CD4-positive, alpha-beta T cell (primary cell): ENCODE measurements around the gene CARD9. TPM values are rescaled to one million over a fixed set of nuclear protein-coding genes. Genes with fewer than 3 reads are reported as not detected.
A peak's percentile ranks its signal among the peaks of the same experiment; 100 is the strongest.

Experiments
- ATAC-seq: fragments of 200-7000 bp; cut with Tn5 transposase; one replicate; pipeline ENCODE4 v1.10.0; 2022; ENCODE audit warnings: mild to moderate bottlenecking; ENCODE audit not compliant: poor library complexity
- CTCF ChIA-PET: fragments of 350-600 bp; sonication (Branson Sonifier 250); formaldehyde crosslinking; loops from one replicate; lab custom pipeline; 2021; ENCODE audit warnings: antibody characterized with exemption, inconsistent platforms; lab: Charles Lee
- POLR2A ChIA-PET: fragments of 350-600 bp; sonication (Branson Sonifier 250); formaldehyde crosslinking; loops from one replicate; lab custom pipeline; 2021; ENCODE audit warnings: antibody characterized with exemption, inconsistent platforms; lab: Charles Lee
- DNase-seq, 14 experiments: peaks; one replicate each; pipeline ENCODE4 v3.0.0-alpha.2; 2013 to 2020; ENCODE audit warnings: mixed read lengths in 2 of 14
- H3K27ac ChIP-seq, 2 donors: one replicate each; pipeline versions ENCODE4 v1.5.1 to v1.7.0; 2013; ENCODE audit warnings: low read length in 2 of 2, low read depth in 1 of 2, mild to moderate bottlenecking in 1 of 2
- H3K27me3 ChIP-seq, 2 experiments: 1 replicate in 1 of 2; 2 replicates in 1 of 2; pipeline versions ENCODE4 v1.6.1 to v1.7.0; 2013; ENCODE audit warnings: low read length in 2 of 2, control low read depth in 1 of 2, mild to moderate bottlenecking in 1 of 2, moderate library complexity in 1 of 2; ENCODE audit not compliant: insufficient read depth in 2 of 2, control insufficient read depth in 1 of 2
- H3K36me3 ChIP-seq: one replicate; pipeline ENCODE4 v1.6.1; 2013; ENCODE audit warnings: low read length, control low read depth; ENCODE audit not compliant: insufficient read depth
- H3K4me1 ChIP-seq: one replicate; pipeline ENCODE4 v1.6.1; 2013; ENCODE audit warnings: low read length, control low read depth; ENCODE audit not compliant: insufficient read depth
- H3K4me3 ChIP-seq: one replicate; pipeline ENCODE4 v1.5.1; 2013; ENCODE audit warnings: mild to moderate bottlenecking, low read length, moderate library complexity
- H3K9me3 ChIP-seq, 2 experiments: 1 replicate in 1 of 2; 2 replicates in 1 of 2; pipeline versions ENCODE4 v1.6.1 to v1.7.0; 2013; ENCODE audit warnings: low read length in 2 of 2, mild to moderate bottlenecking in 2 of 2, control low read depth in 1 of 2, moderate library complexity in 1 of 2; ENCODE audit not compliant: control insufficient read depth in 1 of 2, insufficient read depth in 1 of 2
- H3K27ac Mint-ChIP-seq: one replicate; pipeline ENCODE4 v1.8.0; 2020; ENCODE audit warnings: mixed read lengths
- H3K27me3 Mint-ChIP-seq: one replicate; pipeline ENCODE4 v1.8.0; 2021; ENCODE audit warnings: mixed read lengths
- H3K36me3 Mint-ChIP-seq: one replicate; pipeline ENCODE4 v1.8.0; 2021; ENCODE audit warnings: low read depth, mixed read lengths
- H3K4me1 Mint-ChIP-seq: one replicate; pipeline ENCODE4 v1.8.0; 2021; ENCODE audit warnings: low read depth, mixed read lengths
- H3K4me3 Mint-ChIP-seq: one replicate; pipeline ENCODE4 v1.8.0; 2020; ENCODE audit warnings: mild to moderate bottlenecking, mixed read lengths
- H3K9me3 Mint-ChIP-seq: one replicate; pipeline ENCODE4 v1.8.0; 2020; ENCODE audit warnings: mixed read lengths
- intact Hi-C, 2 experiments: fragments of 100-400 bp; cut with DNase I in 1 of 2; cut with micrococcal nuclease in 1 of 2; formaldehyde crosslinking; loops; one replicate each; pipeline versions ENCODE4 v1.15.1 to v1.9.0; 2023 to 2025; cut with DNase I, micrococcal nuclease
- total RNA-seq, 174 experiments: library from RNA in 2 of 174; stranded (reverse) in 2 of 174; gene quantifications; one replicate each; pipeline ENCODE4 v1.2.3 and lab custom pipeline; 2021 to 2026
- TF ChIP-seq, protein P1 (sequence below): fragments of 200-600 bp; IDR thresholded peaks from one replicate; pipeline ENCODE4 v1.8.0; 2022; ENCODE audit warnings: antibody characterized with exemption, mild to moderate bottlenecking

CARD9 gene
- total RNA-seq, 2 experiments from 2014 or later, result 0.36 to 0.64 TPM

DNA sequence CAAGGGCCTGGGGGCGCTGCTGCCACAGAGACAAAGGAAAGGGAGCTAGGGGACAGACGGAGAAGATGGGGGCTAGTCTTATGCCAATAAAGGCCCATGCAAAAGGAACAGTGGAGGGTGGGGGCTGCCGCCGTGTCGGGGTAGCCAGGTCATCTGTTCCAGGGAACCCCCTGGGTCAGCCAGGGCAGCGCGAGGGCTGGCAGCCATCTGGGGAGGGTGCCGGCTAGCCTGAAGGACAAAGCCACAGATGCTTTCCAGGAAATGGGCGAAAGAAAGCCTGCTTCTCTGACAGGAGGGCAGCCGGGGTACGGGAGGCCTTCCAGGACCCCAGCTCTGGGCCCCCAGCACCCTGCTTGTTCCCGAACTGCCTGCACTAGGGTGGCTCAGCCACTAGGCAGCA, 1.6 kb upstream of the CARD9 start:
- Mint-ChIP-seq H3K4me3 (no peak overlapping the region), H3K9me3 (no peaks in the 10 kb centered on the region), H3K27ac (no peak overlapping the region), H3K36me3 (no peaks in the 10 kb centered on the region), H3K4me1 (no peaks in the 10 kb centered on the region), H3K27me3 (no peaks in the 10 kb centered on the region)
- H3K4me1 ChIP-seq, result peaks cover 4% of the 10 kb centered on the region
- peaks cover 5% of the 10 kb centered on the region for H3K36me3 ChIP-seq
- H3K27ac ChIP-seq, result no peak overlapping the region
- no peak for ATAC-seq
- intact Hi-C loops, result no loop called here
- H3K4me3 ChIP-seq, result no peak overlapping the region
- peaks cover 4 to 7% of the 10 kb centered on the region in 2 experiments for H3K27me3 ChIP-seq
- TF ChIP-seq, protein P1, sequence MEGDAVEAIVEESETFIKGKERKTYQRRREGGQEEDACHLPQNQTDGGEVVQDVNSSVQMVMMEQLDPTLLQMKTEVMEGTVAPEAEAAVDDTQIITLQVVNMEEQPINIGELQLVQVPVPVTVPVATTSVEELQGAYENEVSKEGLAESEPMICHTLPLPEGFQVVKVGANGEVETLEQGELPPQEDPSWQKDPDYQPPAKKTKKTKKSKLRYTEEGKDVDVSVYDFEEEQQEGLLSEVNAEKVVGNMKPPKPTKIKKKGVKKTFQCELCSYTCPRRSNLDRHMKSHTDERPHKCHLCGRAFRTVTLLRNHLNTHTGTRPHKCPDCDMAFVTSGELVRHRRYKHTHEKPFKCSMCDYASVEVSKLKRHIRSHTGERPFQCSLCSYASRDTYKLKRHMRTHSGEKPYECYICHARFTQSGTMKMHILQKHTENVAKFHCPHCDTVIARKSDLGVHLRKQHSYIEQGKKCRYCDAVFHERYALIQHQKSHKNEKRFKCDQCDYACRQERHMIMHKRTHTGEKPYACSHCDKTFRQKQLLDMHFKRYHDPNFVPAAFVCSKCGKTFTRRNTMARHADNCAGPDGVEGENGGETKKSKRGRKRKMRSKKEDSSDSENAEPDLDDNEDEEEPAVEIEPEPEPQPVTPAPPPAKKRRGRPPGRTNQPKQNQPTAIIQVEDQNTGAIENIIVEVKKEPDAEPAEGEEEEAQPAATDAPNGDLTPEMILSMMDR, result no peak
- CTCF ChIA-PET, result interaction anchor here (0.9 kb wide), 1 partner anchor 11 kb away, joined by 3 read pairs; no protein-coding TSS in a partner anchor
- POLR2A ChIA-PET, result interaction anchor here (1.0 kb wide), 1 partner anchor 11 kb away, joined by 3 read pairs; the partner anchor contains the start of gene DNLZ
- H3K9me3 ChIP-seq, result no peaks in the 10 kb centered on the region
- DNase-seq, result no peak

DNA sequence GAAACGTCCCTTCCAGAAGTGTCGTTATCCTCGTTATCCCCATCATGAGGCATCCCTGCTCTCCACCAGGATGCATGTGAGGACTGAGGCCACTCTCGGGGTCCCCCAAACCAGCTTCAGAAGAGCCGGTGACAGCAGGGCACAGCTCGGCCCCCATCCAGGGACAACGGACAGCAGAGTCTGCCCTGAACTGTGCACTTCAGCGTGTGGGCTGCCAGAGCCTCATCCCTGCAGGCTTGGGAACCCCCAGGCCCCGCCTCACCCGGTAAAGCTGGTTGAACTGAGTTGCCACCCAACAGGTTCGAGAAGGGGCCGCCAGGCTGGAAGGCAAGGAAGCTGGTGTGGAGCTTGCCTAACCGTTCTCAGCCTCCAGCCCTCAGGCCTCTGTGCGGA, 710 bp upstream of the CARD9 start:
- no peak overlapping the region for H3K4me3 Mint-ChIP-seq
- ATAC-seq (no peak), DNase-seq (no peak)
- Histone ChIP-seq H3K27ac (no peak overlapping the region), H3K9me3 (no peaks in the 10 kb centered on the region), H3K4me1 (peaks cover 4% of the 10 kb centered on the region), H3K4me3 (no peak overlapping the region), H3K36me3 (no peaks in the 10 kb centered on the region), H3K27me3 (peaks cover 4 to 7% of the 10 kb centered on the region in 2 experiments)
- no peaks in the 10 kb centered on the region for H3K9me3 Mint-ChIP-seq
- H3K27me3 Mint-ChIP-seq, result no peaks in the 10 kb centered on the region
- H3K4me1 Mint-ChIP-seq, result no peaks in the 10 kb centered on the region
- no peaks in the 10 kb centered on the region for H3K36me3 Mint-ChIP-seq
- H3K27ac Mint-ChIP-seq, result no peak overlapping the region
- intact Hi-C loops, result no loop called here
- TF ChIP-seq, protein P1, result no peak
- CTCF ChIA-PET, result no interaction called here
- POLR2A ChIA-PET, result interaction anchor here (1.0 kb wide), 1 partner anchor 10 kb away, joined by 3 read pairs; the partner anchor contains the start of gene DNLZ

DNA sequence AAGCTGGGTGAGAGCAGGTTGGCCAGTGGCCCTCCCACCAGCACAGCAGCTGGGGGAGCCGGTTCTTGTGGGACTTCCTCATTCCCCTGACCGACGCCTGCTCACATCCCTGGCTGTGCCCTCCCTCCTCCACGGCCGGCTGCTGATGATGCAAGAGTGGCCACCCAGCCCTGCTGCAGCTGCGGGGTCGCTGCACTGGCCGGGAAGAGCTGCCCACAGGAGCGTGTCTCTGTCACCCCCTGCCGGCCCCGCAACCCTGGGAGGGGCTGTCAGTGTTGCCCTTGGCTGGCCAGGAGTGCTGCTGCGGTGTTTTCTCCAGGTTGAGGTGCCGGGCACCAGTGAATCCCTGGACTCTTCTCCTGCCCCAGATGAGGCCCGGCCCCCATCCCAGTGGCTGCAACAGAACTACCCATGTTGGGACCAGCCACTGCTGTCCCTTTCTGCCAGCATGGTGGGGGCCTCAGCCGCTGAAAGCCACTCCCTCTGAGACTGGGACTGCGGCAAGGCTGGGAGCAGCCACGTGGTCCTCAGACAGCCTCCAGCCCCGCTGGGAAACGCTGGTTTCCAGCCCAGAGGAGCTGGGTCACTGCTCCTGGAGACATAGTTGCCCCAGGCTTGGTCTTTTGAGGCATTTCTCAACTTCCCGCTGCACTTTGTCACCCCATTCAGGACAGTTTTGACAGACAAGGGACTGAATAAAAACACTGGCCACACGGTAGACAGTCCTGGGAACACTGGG, 739 bp downstream of the CARD9 start:
- H3K4me3 Mint-ChIP-seq, result no peak overlapping the region
- Histone ChIP-seq H3K4me1 (peaks cover 4% of the 10 kb centered on the region), H3K27me3 (peaks cover 4 to 7% of the 10 kb centered on the region in 2 experiments), H3K4me3 (peak overlapping the region; percentile 37), H3K36me3 (no peaks in the 10 kb centered on the region), H3K27ac (no peak overlapping the region), H3K9me3 (no peaks in the 10 kb centered on the region)
- no peaks in the 10 kb centered on the region for H3K9me3 Mint-ChIP-seq
- H3K36me3 Mint-ChIP-seq, result no peaks in the 10 kb centered on the region
- CTCF ChIA-PET, result no interaction called here
- no peaks in the 10 kb centered on the region for H3K4me1 Mint-ChIP-seq
- no peak overlapping the region for H3K27ac Mint-ChIP-seq
- TF ChIP-seq, protein P1, result no peak
- no peaks in the 10 kb centered on the region for H3K27me3 Mint-ChIP-seq
- intact Hi-C loops, result no loop called here
- POLR2A ChIA-PET, result no interaction called here
- DNase-seq (peak in 2 of 14 experiments; percentile 52 to 55), ATAC-seq (no peak)
